Measurements from ENCODE around the gene SDCCAG8. TPM values are rescaled to one million over a fixed set of nuclear protein-coding genes. Genes with fewer than 3 reads are reported as not detected.

The SDCCAG8 gene
- total RNA-seq, 4 donors from 2014 or later: 17.5 to 37.6 (median 21.7) TPM

GRCh38 chr1:243254233-243254926 is 1.5 kb upstream of the SDCCAG8 start:
- intact Hi-C loops (cut with DNase I): no loop called here
- Histone ChIP-seq H3K27ac (peak overlapping the region; percentile 95 to 98 (median 96)), H3K36me3 (no peaks in the 10 kb centered on the region), H3K4me1 (peaks cover 6 to 61% (median 8%) of the 10 kb centered on the region in 3 donors), H3K27me3 (no peaks in the 10 kb centered on the region), H3K9me3 (no peaks in the 10 kb centered on the region), H3K4me3 (peak overlapping the region; percentile 79 to 90 (median 87))
- WGBS, 2 donors: 1 to 2% methylated on average over 10 of the region's 50 CpGs
- no peak for DNase-seq
- TF ChIP-seq CTCF (IDR thresholded peaks at IDR 0.05) (no peak), POLR2A (IDR thresholded peaks at IDR 0.05) (peak in 2 of 4 donors; percentile 29 to 30)

- no peaks in the 10 kb centered on the region for H3K36me3 ChIP-seq
- DNase-seq: peak; percentile 57
- peak within 1 kb of the TSS; percentile 79 to 90 (median 87) for H3K4me3 ChIP-seq
- H3K27ac ChIP-seq: peak within 1 kb of the TSS; percentile 95 to 98 (median 96)
- no peak for TF ChIP-seq CTCF (IDR thresholded peaks at IDR 0.05)
- peak in 2 of 4 donors; percentile 78 to 80 for TF ChIP-seq POLR2A (IDR thresholded peaks at IDR 0.05)
- H3K9me3 ChIP-seq: no peaks in the 10 kb centered on the region
- 0% methylated on average over 24 to 33 of the region's 74 CpGs for WGBS, 2 donors
- intact Hi-C loops (cut with DNase I): no loop called here
- peaks cover 6 to 69% (median 8%) of the 10 kb centered on the region in 3 donors for H3K4me1 ChIP-seq
- no peaks in the 10 kb centered on the region for H3K27me3 ChIP-seq
These were observed 682 bp upstream of the SDCCAG8 start, which contains the start of gene CEP170 for GRCh38 chr1:243254927-243255790. TSS of gene CEP170 (minus strand) at chr1:243255281. CDS start at chr1:243225280, 30,001 bp downstream.

DNA sequence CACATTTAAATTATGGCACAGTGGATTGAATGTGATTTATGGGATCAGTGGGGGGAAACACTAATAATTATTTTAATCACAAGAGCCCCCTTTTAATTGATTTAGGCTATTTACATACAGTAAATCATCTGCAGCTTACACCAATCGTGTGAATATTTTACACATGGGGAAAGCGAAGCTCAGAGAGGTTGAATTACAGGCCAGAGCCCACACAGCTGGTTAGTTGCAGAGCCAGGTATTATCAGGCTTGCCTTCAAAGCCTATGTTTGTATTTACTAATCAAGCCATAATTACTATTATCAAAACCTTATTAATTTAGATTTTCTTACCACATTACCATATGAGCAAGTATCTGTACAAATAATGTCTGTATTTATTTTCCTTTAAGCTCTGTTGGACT is 749 bp downstream of the SDCCAG8 start:
- DNase-seq: no peak
- Histone ChIP-seq H3K4me1 (peaks cover 8 to 68% (median 12%) of the 10 kb centered on the region in 3 donors), H3K9me3 (no peaks in the 10 kb centered on the region), H3K27ac (peak overlapping the region; percentile 95 to 98 (median 96)), H3K4me3 (peak overlapping the region; percentile 79 to 90 (median 87)), H3K27me3 (no peaks in the 10 kb centered on the region), H3K36me3 (no peaks in the 10 kb centered on the region)
- intact Hi-C loops (cut with DNase I): no loop called here
- WGBS, 2 donors: 15 to 26% methylated on average over 2 of the region's 2 CpGs
- no peak for TF ChIP-seq CTCF (IDR thresholded peaks at IDR 0.05)
- no peak for TF ChIP-seq POLR2A (IDR thresholded peaks at IDR 0.05)

- DNase-seq: no peak
- TF ChIP-seq CTCF (IDR thresholded peaks at IDR 0.05) (no peak), POLR2A (IDR thresholded peaks at IDR 0.05) (no peak)
- H3K27ac ChIP-seq: peak overlapping the region in 1 of 4 donors; percentile 98
- H3K36me3 ChIP-seq: no peaks in the 10 kb centered on the region
- intact Hi-C loops (cut with DNase I): no loop called here
- H3K4me3 ChIP-seq: peak overlapping the region in 1 of 4 donors; percentile 90
- peaks cover 8 to 62% (median 12%) of the 10 kb centered on the region in 3 donors for H3K4me1 ChIP-seq
- no peaks in the 10 kb centered on the region for H3K9me3 ChIP-seq
- H3K27me3 ChIP-seq: no peaks in the 10 kb centered on the region
- 75 to 92% methylated on average over 1 of the region's 1 CpG for WGBS, 2 donors
These were observed 1.3 kb downstream of the SDCCAG8 start for GRCh38 chr1:243257189-243257588.

DNA sequence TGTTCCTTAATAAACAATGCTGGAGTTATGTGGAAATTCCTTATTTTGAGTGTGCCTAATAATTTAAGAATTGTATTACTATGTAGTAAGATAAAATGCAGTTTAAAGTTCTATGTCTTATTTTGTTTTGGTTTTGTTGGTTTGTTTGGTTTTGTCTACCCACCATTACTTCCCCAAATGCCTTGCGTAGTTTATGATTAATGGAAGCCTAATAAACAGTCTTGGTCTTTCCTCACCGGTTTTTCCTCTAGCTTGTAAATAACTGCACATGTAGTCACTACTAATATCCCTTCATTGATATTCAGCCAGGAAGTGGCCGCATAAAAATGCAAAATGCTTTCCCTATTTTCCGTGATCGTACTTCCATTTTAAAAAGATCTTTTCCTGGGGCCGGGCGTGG is 2.9 kb downstream of the SDCCAG8 start:
- intact Hi-C loops (cut with DNase I): no loop called here
- Histone ChIP-seq H3K36me3 (no peaks in the 10 kb centered on the region), H3K9me3 (no peaks in the 10 kb centered on the region), H3K27ac (no peak overlapping the region), H3K4me1 (peaks cover 8 to 54% (median 12%) of the 10 kb centered on the region in 3 donors), H3K27me3 (no peaks in the 10 kb centered on the region), H3K4me3 (no peak overlapping the region)
- DNase-seq: no peak
- no peak for TF ChIP-seq CTCF (IDR thresholded peaks at IDR 0.05)
- no peak for TF ChIP-seq POLR2A (IDR thresholded peaks at IDR 0.05)
- 93 to 96% methylated on average over 7 of the region's 7 CpGs for WGBS, 2 donors

All from esophagus squamous epithelium (tissue), 5 donors.